Gastrocnemius medialis (tissue), 4 donors: ENCODE measurements around the gene EHD3. TPM values are rescaled to one million over a fixed set of nuclear protein-coding genes. Genes with fewer than 3 reads are reported as not detected.
A peak's percentile ranks its signal among the peaks of the same experiment; 100 is the strongest.

Experiments
- ATAC-seq, 2 donors: fragments of 150-250 bp; one replicate each; pipeline ENCODE4 v1.9.1; 2016
- DNase-seq, 2 donors: peaks; one replicate each; pipeline ENCODE4 v3.0.0-alpha.2; 2019
- H3K27ac ChIP-seq, 4 donors: fragments of 200-600 bp; sonication (generic); 1 replicate in 1 of 4; 2 replicates in 3 of 4; pipeline ENCODE4 v1.5.1; 2016 to 2018; ENCODE audit warnings: mild to moderate bottlenecking in 2 of 4, moderate library complexity in 1 of 4
- H3K27me3 ChIP-seq, 3 donors: fragments of 200-600 bp; sonication (generic) in 2 of 3; 1 replicate in 1 of 3; 2 replicates in 2 of 3; pipeline versions ENCODE4 v1.5.1 to v1.6.0; 2016 to 2019; ENCODE audit warnings: mild to moderate bottlenecking in 1 of 3, moderate library complexity in 1 of 3
- H3K36me3 ChIP-seq, 2 donors: fragments of 200-600 bp; sonication (generic) in 1 of 2; one replicate each; pipeline ENCODE4 v1.5.1; 2017 to 2018
- H3K4me1 ChIP-seq, 2 donors: fragments of 200-600 bp; sonication (generic) in 1 of 2; one replicate each; pipeline ENCODE4 v1.5.1; 2016 to 2017; ENCODE audit warnings: mild to moderate bottlenecking in 2 of 2
- H3K4me3 ChIP-seq, 4 donors: fragments of 200-600 bp; sonication (generic) in 3 of 4; 1 replicate in 1 of 4; 2 replicates in 3 of 4; pipeline ENCODE4 v1.5.1; 2016 to 2019; ENCODE audit warnings: mild to moderate bottlenecking in 2 of 4
- H3K9me3 ChIP-seq, 3 donors: fragments of 200-600 bp; sonication (generic) in 2 of 3; 1 replicate in 1 of 3; 2 replicates in 2 of 3; pipeline ENCODE4 v1.5.1; 2016 to 2019
- POLR2A ChIP-seq, 2 donors: fragments of 450-650 bp; IDR thresholded peaks; one replicate each; pipeline ENCODE4 v1.6.1; 2017; ENCODE audit warnings: antibody characterized with exemption in 2 of 2, mild to moderate bottlenecking in 2 of 2, moderate library complexity in 2 of 2
- in situ Hi-C, 4 donors: fragments of 200-750 bp; cut with MboI; loops; one replicate each; pipeline versions ENCODE4 v1.15.0 to v1.8.0; 2017; ENCODE audit warnings: low sequenced_read_pairs in 4 of 4
- intact Hi-C: fragments of 100-400 bp; cut with DNase I; formaldehyde crosslinking; loops from one replicate; pipeline ENCODE4 v1.15.1; 2023; ENCODE audit warnings: low total_unique reads
- total RNA-seq, 4 donors: library from RNA; depleted of rRNA; stranded (reverse); fragments of >200 nt; gene quantifications; one replicate each; pipeline versions ENCODE4 v1.1.0 to v1.2.3, GENCODE V29; 2016
- TF ChIP-seq, protein P1 (sequence below), 5 experiments: fragments of 450-650 bp in 3 of 5; fragments of 200-600 bp in 2 of 5; sonication (generic) in 2 of 5; IDR thresholded peaks in 4 of 5; conservative IDR thresholded peaks in 1 of 5; 1 replicate in 4 of 5; 2 replicates in 1 of 5; pipeline ENCODE4 v1.5.1; 2016 to 2019; ENCODE audit warnings: antibody characterized with exemption in 5 of 5, mild to moderate bottlenecking in 3 of 5, moderate library complexity in 3 of 5

The EHD3 gene
- total RNA-seq, 4 donors from 2014 or later = 1.5 to 3.1 (median 2.1) TPM

DNA sequence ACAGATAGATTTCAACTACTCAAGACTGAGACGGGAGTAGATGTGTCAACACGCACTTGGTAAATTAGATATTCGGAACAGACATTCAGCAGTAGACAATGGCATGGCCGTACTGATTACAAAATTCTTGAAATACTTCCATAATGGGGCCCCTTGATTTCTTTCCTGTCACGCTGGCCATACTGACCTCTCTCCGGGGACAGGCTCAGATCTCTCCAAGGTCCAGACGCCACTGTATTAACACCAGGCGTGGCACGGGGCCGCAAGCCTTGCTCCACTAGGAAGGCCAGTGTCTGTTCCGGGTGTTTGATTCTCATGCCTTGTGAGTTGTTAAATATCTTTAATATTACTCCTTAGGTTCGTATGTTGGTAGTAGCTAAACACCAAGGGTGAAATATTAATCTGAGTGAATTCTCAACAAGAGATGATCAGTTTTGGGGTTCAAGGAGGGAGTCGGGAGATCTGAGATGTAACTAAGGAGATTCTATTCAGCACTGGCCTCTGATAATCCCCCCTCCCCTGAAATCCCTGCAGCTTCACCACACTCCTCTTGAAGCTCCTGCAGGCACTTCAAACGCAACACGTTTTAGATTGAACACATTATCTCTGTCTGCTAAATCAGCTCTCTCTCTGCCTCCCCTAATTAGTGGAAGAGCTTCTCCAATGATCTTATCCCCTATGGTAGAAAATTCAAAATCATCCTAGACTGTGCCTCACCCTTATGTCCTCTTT lies 2.2 kb upstream of the EHD3 start:
- peaks cover 6 to 11% of the 10 kb centered on the region in 2 donors for H3K4me1 ChIP-seq
- no peak for TF ChIP-seq POLR2A (IDR thresholded peaks at IDR 0.05)
- TF ChIP-seq, protein P1, sequence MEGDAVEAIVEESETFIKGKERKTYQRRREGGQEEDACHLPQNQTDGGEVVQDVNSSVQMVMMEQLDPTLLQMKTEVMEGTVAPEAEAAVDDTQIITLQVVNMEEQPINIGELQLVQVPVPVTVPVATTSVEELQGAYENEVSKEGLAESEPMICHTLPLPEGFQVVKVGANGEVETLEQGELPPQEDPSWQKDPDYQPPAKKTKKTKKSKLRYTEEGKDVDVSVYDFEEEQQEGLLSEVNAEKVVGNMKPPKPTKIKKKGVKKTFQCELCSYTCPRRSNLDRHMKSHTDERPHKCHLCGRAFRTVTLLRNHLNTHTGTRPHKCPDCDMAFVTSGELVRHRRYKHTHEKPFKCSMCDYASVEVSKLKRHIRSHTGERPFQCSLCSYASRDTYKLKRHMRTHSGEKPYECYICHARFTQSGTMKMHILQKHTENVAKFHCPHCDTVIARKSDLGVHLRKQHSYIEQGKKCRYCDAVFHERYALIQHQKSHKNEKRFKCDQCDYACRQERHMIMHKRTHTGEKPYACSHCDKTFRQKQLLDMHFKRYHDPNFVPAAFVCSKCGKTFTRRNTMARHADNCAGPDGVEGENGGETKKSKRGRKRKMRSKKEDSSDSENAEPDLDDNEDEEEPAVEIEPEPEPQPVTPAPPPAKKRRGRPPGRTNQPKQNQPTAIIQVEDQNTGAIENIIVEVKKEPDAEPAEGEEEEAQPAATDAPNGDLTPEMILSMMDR (IDR thresholded peaks at IDR 0.05 in 4 of 5, conservative IDR thresholded peaks at IDR 0.05 in 1 of 5) = no peak
- H3K27ac ChIP-seq = no peak overlapping the region
- no peak overlapping the region for H3K4me3 ChIP-seq
- in situ Hi-C loops = loop anchor here (10.0 kb wide), 1 partner anchor 103 kb away; no protein-coding TSS in a partner anchor
- ATAC-seq = no peak
- H3K36me3 ChIP-seq = no peaks in the 10 kb centered on the region
- no peaks in the 10 kb centered on the region for H3K27me3 ChIP-seq
- no peaks in the 10 kb centered on the region for H3K9me3 ChIP-seq
- intact Hi-C loops = no loop called here
- DNase-seq = no peak

DNA sequence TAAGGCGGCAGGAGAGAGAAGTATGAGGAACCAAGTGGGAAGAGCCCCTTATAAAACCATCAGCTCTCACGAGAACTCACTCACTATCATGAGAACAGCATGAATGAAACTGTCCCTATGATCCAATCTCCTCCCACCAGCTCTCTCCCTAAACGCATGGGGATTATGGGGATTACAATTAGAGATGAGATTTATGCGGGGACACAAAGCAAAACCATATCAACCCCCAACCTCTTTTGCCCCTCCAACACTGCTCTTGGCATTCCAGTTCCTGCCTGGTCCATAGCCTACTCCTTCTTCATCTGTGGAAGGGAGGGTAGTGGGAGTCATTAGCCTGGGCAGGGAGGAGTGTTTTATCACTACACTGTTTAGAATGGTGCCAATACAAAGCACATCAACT lies 1.4 kb upstream of the EHD3 start:
- no peaks in the 10 kb centered on the region for H3K9me3 ChIP-seq
- TF ChIP-seq POLR2A (IDR thresholded peaks at IDR 0.05) = no peak
- TF ChIP-seq, protein P1 (IDR thresholded peaks at IDR 0.05 in 4 of 5, conservative IDR thresholded peaks at IDR 0.05 in 1 of 5) = no peak
- DNase-seq (no peak), ATAC-seq (no peak)
- no peaks in the 10 kb centered on the region for H3K36me3 ChIP-seq
- H3K4me1 ChIP-seq = peaks cover 6 to 11% of the 10 kb centered on the region in 2 donors
- H3K4me3 ChIP-seq = no peak overlapping the region
- no peaks in the 10 kb centered on the region for H3K27me3 ChIP-seq
- no peak overlapping the region for H3K27ac ChIP-seq
- in situ Hi-C loops (loop anchor here (10.0 kb wide), 1 partner anchor 102 kb away; no protein-coding TSS in a partner anchor), intact Hi-C loops (no loop called here)

DNA sequence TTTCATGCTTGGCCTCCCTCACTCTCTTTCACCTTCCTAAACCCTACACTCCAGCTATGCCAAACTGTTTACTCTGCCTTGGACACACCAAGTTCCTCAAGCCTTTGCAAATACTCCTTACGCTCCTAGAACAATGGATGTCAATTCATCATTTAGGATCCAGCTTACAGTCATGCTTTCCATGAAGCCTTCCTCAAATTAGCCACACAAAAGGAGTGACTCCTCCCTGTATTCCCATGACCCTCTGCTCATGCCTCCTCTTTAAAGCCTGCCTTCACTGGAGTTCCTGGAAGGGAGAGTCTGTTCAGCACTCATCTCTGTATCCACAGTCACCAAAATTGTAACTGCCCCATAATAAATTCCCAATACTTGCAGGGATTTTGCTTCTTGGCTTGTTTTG lies 721 bp upstream of the EHD3 start:
- ATAC-seq (no peak), DNase-seq (no peak)
- TF ChIP-seq, protein P1 (IDR thresholded peaks at IDR 0.05 in 4 of 5, conservative IDR thresholded peaks at IDR 0.05 in 1 of 5) = no peak
- TF ChIP-seq POLR2A (IDR thresholded peaks at IDR 0.05) = no peak
- intact Hi-C loops = loop anchor here (1.0 kb wide), 1 partner anchor 100 kb away; no protein-coding TSS in a partner anchor
- H3K27ac ChIP-seq = no peak overlapping the region
- in situ Hi-C loops = loop anchor here (10.0 kb wide), 1 partner anchor 102 kb away; no protein-coding TSS in a partner anchor
- H3K4me3 ChIP-seq = peak overlapping the region in 1 of 4 donors; percentile 64
- H3K4me1 ChIP-seq = peaks cover 6 to 14% of the 10 kb centered on the region in 2 donors
- H3K36me3 ChIP-seq = no peaks in the 10 kb centered on the region
- no peaks in the 10 kb centered on the region for H3K27me3 ChIP-seq
- no peaks in the 10 kb centered on the region for H3K9me3 ChIP-seq

DNA sequence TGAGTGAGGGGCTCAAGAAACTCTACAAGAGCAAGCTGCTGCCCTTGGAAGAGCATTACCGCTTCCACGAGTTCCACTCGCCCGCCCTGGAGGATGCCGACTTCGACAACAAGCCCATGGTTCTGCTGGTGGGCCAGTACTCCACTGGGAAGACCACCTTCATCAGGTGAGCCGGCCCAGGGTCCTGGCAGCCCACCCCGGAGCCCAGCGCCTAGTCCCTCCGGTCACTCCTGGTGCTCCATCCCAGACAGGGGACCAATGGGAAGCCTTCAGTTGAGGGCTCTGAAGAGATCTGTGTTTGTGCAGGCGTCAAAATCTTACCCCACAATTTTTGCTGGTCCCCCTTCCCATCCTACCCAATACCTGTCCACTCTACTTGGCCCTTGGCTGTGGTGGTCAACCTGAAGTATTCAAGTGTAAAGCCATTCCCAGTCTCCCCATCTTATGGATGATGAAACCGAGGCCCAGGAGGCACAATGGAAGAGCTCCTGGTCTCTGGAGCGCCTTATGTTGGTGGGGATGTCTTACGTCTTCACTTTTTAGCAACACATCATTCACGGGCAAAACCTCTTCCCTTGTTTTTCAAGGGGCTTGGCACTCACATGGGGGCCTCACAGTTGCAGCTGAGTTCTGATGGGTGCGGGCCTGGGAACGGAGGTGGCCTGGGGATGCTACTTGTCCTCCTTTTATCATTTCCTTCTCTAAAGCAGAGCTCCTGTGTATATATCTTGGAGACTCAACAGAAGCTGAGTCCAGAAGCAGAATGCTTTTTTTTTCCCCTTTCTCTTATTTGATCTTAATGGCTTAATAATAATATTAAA lies 941 bp downstream of the EHD3 start:
- Histone ChIP-seq H3K9me3 (no peaks in the 10 kb centered on the region), H3K27ac (peak overlapping the region in 3 of 4 donors; percentile 9 to 41 (median 18)), H3K4me1 (peaks cover 22 to 31% of the 10 kb centered on the region in 2 donors), H3K4me3 (peak overlapping the region; percentile 56 to 68 (median 64)), H3K27me3 (no peaks in the 10 kb centered on the region), H3K36me3 (no peaks in the 10 kb centered on the region)
- in situ Hi-C loops = loop anchor here (10.0 kb wide), 1 partner anchor 100 kb away; no protein-coding TSS in a partner anchor
- intact Hi-C loops = no loop called here
- no peak for DNase-seq
- no peak for ATAC-seq
- TF ChIP-seq, protein P1 (IDR thresholded peaks at IDR 0.05 in 4 of 5, conservative IDR thresholded peaks at IDR 0.05 in 1 of 5) = no peak
- TF ChIP-seq POLR2A (IDR thresholded peaks at IDR 0.05) = no peak
